C4-2B (cell line): Measurements from ENCODE around the gene ADAMTSL1.

Source experiments
- H3K27ac ChIP-seq: fragments of 450-650 bp; 2 replicates; pipeline ENCODE4 v1.5.1; 2017
- CTCF ChIP-seq: fragments of 450-650 bp; conservative IDR thresholded peaks from 2 replicates; pipeline ENCODE4 v1.5.1; 2017; ENCODE audit warnings: mild to moderate bottlenecking
- ZFX ChIP-seq: fragments of 450-650 bp; IDR thresholded peaks from 2 replicates; pipeline ENCODE4 v1.6.1; 2017

Gene ADAMTSL1

GRCh38 chr9:18849270-18849669 lies 375.3 kb downstream of the ADAMTSL1 start:
- H3K27ac ChIP-seq: no peak overlapping the region
- no peak for TF ChIP-seq CTCF
- TF ChIP-seq ZFX: no peak

- no peak for TF ChIP-seq CTCF
- TF ChIP-seq ZFX: no peak
- H3K27ac ChIP-seq: no peak overlapping the region
Measured at GRCh38 chr9:18849890-18850677, 376.1 kb downstream of the ADAMTSL1 start.

GRCh38 chr9:18851069-18851795 lies 377.3 kb downstream of the ADAMTSL1 start:
- no peak overlapping the region for H3K27ac ChIP-seq
- TF ChIP-seq ZFX (no peak), CTCF (no peak)

- no peak for TF ChIP-seq ZFX
- no peak for TF ChIP-seq CTCF
- H3K27ac ChIP-seq: no peak overlapping the region
Measured at GRCh38 chr9:18855656-18856055, 381.7 kb downstream of the ADAMTSL1 start.

GRCh38 chr9:18857334-18857733 lies 383.4 kb downstream of the ADAMTSL1 start:
- no peak for TF ChIP-seq CTCF
- no peak for TF ChIP-seq ZFX
- H3K27ac ChIP-seq: no peak overlapping the region

- no peak overlapping the region for H3K27ac ChIP-seq
- TF ChIP-seq ZFX: no peak
- TF ChIP-seq CTCF: no peak
Measured at GRCh38 chr9:18857769-18858168, 383.8 kb downstream of the ADAMTSL1 start.
